Stimulated activated CD8-positive, alpha-beta memory T cell treated with anti-CD3 and anti-CD28 coated beads, Interleukin-15, amount 100 ng/mL, for 4 hours (primary cell): ENCODE measurements around the gene ACACB.

Experiments used
- DNase-seq, 2 donors: peaks; one replicate each; pipeline ENCODE4 v3.0.0-alpha.2; 2020; ENCODE audit warnings: low read depth in 2 of 2

ACACB gene

DNA sequence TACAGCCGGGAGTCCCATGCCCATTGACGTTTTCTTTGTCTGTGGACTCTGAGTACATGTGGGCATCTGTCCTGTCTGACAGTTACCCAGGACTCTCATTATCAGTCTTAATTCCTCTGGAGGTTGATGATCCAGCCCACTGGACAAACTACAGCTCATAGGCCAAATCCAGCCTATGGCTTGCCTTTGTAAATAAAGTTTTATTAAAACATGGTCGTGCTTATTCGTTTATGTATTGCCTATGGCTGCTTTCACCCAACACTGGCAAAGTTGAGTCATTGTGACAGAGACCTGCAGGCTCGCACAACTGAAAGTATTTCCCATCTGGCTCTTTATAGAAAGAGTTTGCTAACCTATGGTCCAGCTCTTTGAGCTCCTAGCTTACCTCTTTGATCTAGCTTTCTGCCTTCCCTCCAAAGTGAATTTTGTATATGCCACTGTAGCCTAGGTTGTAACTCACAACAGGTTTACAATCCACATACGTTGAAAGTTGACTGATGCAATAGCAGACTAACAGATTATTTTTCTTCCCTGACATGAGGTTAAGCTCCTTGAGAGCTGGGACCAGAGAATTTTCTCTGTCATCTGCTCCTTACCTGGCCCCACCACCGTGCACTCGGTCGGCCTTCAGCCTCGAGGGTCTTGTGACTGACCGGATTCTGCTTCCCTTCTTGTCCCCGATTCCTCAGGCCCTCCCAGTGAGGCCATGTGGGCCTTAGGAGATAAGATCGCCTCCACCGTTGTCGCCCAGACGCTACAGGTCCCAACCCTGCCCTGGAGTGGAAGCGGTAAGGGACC is 57.3 kb downstream of the ACACB start:
- DNase-seq = no peak

DNA sequence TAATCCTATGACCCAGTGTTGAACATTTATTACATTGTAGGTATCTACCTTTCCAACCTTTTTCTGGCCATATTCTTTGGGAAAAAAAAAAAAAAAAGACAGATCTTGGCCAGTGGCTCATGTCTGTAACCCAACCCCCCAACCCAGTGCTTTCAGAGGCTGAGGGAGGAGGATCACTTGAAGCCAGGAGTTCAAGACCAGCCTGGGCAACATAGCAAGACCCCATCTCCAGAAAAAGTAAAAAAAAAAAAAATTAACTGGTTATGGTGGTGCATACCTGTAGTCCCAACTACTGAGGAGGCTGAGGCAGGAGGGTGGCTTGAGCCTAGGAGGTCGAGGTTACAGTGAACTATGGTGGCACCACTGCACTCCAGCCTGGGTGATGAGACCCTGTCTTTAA is 58.1 kb downstream of the ACACB start:
- DNase-seq = no peak

GRCh38 chr12:109178532-109178931 is 62.1 kb downstream of the ACACB start:
- no peak for DNase-seq

DNA sequence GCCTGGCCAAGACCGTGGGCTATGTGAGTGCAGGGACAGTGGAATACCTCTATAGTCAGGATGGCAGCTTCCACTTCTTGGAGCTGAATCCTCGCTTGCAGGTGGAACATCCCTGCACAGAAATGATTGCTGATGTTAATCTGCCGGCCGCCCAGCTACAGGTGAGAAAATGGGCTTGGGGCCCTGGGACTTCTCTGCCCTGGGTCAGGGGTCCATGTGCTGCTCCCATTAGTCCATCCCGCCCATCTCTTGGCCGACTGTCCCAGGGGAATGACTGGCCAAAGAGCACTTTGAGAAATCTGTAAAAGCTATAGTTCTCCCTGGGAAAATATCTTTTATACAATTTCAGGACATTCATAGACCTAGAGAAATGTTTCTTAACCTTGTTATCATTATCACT is 63.5 kb downstream of the ACACB start:
- DNase-seq = no peak

GRCh38 chr12:109182041-109182839 is 65.9 kb downstream of the ACACB start:
- DNase-seq = no peak

DNA sequence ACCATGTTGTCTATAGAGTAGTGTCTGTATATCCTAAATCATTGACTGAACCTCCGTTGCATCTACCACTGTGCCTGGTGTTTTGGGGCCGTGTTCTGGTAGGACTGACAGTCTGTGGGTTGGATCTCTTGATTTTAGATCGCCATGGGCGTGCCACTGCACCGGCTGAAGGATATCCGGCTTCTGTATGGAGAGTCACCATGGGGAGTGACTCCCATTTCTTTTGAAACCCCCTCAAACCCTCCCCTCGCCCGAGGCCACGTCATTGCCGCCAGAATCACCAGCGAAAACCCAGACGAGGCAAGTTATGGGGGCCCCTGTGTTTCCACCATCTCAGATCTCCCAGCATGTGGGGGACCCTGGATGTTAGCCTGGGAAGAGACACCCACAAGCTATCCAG is 69.1 kb downstream of the ACACB start:
- no peak for DNase-seq

DNA sequence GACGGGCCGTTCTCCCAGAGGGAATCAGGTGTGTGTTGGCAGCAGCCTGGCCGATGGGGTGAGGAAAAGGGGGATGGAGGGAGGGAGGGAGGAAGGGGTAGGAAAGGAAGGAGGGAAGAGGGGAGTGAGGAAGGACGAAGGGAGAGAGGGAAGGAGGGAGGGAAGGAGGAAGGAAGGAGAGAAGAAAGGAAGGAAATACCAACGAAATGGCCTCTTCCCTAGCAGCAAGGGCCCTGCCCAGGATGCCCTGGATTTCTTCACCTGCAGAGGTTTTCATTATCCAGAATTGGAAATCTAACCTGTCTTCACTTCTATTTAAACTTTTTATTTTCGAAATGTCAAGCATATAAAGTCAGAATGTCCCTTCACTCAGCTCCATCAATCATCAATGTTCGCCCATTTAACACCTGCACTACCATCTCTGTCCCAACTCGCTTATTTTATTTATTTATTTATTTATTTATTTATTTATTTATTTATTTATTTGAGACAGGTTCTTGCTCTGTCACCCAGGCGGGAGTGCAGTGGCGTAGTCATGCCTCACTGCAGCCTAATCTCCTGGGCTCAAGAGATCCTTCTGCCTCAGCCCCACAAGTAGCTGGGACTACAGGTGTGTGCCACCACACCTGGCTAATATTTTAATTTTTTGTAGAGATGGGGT is 70.7 kb downstream of the ACACB start:
- DNase-seq = no peak

- DNase-seq = no peak
Observed at GRCh38 chr12:109188108-109188712, 71.8 kb downstream of the ACACB start.

GRCh38 chr12:109189291-109189690 is 72.9 kb downstream of the ACACB start:
- no peak for DNase-seq

- DNase-seq = no peak
Observed at GRCh38 chr12:109191621-109192250, 75.3 kb downstream of the ACACB start.

DNA sequence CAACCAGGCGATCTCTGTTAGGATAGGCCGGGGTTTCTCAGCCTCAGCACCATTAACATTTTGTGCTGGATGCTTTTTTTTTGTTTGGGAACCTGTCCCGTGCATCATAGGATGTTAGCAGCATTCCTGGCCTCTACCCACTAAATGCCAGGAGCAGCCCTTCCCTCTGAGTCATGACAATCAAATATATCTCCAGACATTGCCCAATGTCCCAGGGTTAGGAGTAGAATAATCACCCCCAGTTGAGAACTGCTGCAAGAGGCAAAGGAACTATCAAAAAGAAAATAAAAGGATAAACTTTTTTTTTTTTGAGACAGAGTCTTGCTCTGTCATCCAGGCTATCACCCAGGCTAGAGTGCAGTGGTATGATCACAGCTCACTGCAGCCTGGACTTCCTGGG is 76.0 kb downstream of the ACACB start:
- DNase-seq = no peak

- no peak for DNase-seq
Observed at GRCh38 chr12:109193896-109194295, 77.5 kb downstream of the ACACB start.

- DNase-seq = no peak
Observed at GRCh38 chr12:109196332-109196731, 79.9 kb downstream of the ACACB start.

DNA sequence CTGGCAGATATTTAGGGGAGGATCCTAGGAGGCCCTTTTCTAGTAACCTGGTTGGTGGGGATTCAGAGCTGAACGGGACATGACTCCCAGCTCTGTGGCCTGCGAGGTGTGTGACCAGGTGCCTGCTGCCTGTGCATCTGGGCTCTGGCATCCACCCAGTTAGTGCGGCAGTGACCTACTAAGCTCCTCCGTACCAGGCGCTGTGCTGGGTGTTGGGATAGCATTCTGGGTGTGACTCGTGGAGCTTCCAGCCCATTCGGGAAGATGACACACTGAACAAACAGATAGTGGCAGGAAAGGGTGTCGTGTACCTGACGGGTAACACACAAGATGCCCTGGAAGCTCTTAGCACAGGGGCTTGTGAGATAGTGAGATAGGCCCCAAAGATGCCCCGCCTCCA is 80.9 kb downstream of the ACACB start:
- no peak for DNase-seq

DNA sequence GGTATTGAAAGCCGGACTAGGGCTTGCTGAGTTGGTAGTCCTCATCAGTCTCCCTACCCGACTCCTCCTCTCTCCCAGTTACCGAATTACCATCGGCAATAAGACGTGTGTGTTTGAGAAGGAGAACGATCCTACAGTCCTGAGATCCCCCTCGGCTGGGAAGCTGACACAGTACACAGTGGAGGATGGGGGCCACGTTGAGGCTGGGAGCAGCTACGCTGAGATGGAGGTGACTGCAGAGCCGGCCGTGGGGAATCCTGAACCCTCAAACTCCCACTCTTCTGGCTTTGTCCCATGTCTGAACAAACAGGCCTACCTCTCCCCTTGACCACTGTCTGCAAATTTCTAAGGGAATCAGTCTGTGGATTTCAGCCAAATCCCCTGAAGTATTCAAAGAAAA is 82.9 kb downstream of the ACACB start:
- DNase-seq = no peak

DNA sequence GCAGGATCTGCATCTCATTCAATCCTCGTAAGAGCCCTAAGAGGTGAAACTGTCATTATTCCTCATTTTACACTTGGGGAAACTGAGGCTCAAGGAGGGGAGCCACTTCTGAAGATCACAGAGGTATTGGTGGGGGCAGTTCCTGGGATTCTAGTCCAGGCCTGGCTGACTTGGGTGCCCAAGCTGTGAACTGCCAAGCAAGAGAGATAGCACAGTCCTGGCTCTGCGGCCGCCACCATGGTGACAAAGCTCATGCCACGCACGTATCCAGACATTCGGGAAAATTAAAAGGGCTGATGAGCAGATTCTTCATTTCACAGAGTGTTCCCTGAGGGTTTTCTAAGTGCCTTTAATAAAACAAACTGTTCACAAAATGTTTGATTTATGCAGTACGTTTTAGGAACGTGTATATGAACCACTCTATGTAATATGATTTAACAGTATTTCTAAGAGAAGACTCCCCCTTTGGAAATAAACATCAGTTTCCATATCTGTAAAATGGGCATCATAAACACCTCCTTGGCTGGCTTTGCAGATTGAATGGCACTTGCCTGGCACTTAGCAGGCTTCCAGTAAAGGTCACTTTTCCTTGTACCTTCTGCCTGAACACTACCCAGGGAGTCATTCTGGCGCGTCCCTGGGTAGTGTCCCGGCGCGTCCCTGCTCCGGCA is 84.6 kb downstream of the ACACB start:
- no peak for DNase-seq

- no peak for DNase-seq
Observed at GRCh38 chr12:109201496-109201885, 85.1 kb downstream of the ACACB start.

- no peak for DNase-seq
Observed at GRCh38 chr12:109202770-109203169, 86.4 kb downstream of the ACACB start.

- DNase-seq = no peak
Observed at GRCh38 chr12:109203480-109203879, 87.1 kb downstream of the ACACB start.

DNA sequence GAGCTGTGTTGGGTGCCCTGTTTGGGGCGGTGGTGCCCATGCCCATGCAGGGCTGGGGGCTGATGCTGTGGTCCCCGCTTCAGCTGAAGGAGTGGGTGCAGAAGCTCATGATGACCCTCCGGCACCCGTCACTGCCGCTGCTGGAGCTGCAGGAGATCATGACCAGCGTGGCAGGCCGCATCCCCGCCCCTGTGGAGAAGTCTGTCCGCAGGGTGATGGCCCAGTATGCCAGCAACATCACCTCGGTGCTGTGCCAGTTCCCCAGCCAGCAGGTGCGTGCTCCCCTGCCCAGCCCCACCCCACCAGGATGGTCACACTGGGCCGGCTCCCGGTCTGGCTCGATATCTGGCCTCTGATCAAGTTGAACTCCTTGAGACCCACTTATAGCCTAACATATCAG is 92.7 kb downstream of the ACACB start:
- DNase-seq = no peak

DNA sequence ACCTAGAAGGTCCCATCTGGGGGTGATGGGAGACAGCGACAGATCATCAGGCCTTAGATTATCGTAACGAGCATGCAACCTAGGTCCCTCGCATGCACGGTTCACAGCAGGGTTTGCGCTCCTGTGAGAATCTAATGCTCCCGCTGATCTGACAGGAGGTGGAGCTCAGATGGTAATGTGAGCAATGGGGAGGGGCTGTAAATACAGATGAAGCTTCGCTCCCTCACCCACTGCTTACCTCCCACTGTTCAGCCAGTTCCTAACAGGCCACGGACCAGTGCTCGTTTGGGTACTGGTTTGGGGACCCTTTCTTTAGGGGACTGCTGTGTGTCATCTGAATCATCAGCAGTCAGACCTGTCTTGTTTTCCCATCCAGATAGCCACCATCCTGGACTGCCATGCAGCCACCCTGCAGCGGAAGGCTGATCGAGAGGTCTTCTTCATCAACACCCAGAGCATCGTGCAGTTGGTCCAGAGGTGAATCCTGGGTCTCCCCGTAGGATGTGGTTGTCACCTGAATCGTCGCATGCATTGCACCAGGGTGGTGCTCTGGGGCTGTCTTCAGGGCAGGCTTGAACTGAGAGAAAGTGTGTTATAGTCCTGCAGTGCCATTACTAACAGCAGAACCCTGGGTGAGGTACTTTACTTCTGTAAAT is 96.2 kb downstream of the ACACB start:
- no peak for DNase-seq
